Retina (tissue), 1 donor: ENCODE results near the gene KRT85.
A peak's percentile ranks its signal among the peaks of the same experiment; 100 is the strongest.

Source experiments
- DNase-seq: peaks from one replicate; pipeline ENCODE4 v3.0.0-alpha.2; 2016

Gene KRT85

GRCh38 chr12:52394836-52395405, 27.6 kb upstream of the KRT85 start:
- DNase-seq: no peak

- no peak for DNase-seq
Observed at GRCh38 chr12:52392465-52393007, 25.3 kb upstream of the KRT85 start.

GRCh38 chr12:52391618-52392002, 24.3 kb upstream of the KRT85 start:
- no peak for DNase-seq

GRCh38 chr12:52390739-52391617, 23.7 kb upstream of the KRT85 start:
- no peak for DNase-seq

- DNase-seq: peak; percentile 31
Observed at GRCh38 chr12:52389313-52390207, 22.3 kb upstream of the KRT85 start.

GRCh38 chr12:52387859-52388258, 20.6 kb upstream of the KRT85 start:
- no peak for DNase-seq

GRCh38 chr12:52385226-52385702, 18.0 kb upstream of the KRT85 start, which contains the start of gene KRT84:
Gene KRT84 (minus strand): TSS chr12:52385652. CDS start chr12:52385585, 67 bp downstream.
- DNase-seq: no peak

- no peak for DNase-seq
Observed at GRCh38 chr12:52383331-52383730, 16.1 kb upstream of the KRT85 start.

GRCh38 chr12:52382854-52383253, 15.6 kb upstream of the KRT85 start:
- no peak for DNase-seq

GRCh38 chr12:52381206-52381605, 13.9 kb upstream of the KRT85 start:
- DNase-seq: no peak

GRCh38 chr12:52380271-52380694, 13.0 kb upstream of the KRT85 start:
- DNase-seq: peak; percentile 42

GRCh38 chr12:52379536-52379935, 12.3 kb upstream of the KRT85 start:
- DNase-seq: no peak

GRCh38 chr12:52378091-52378490, 10.8 kb upstream of the KRT85 start:
- DNase-seq: no peak

GRCh38 chr12:52377266-52377665, 10.0 kb upstream of the KRT85 start:
- no peak for DNase-seq

GRCh38 chr12:52372216-52373154, 5.2 kb upstream of the KRT85 start:
- peak; percentile 83 for DNase-seq

- DNase-seq: no peak
Observed at GRCh38 chr12:52371716-52372115, 4.4 kb upstream of the KRT85 start.

- DNase-seq: no peak
Observed at GRCh38 chr12:52370926-52371608, 3.8 kb upstream of the KRT85 start.

GRCh38 chr12:52369809-52370208, 2.5 kb upstream of the KRT85 start:
- no peak for DNase-seq

GRCh38 chr12:52369211-52369610, 1.9 kb upstream of the KRT85 start:
- DNase-seq: no peak

- DNase-seq: no peak
Observed at GRCh38 chr12:52368508-52368907, 1.2 kb upstream of the KRT85 start.

GRCh38 chr12:52367876-52368275, 595 bp upstream of the KRT85 start:
- DNase-seq: no peak
